NCI-H510A treated with DMSO at 0.1 percent for 48 hours (cell line): ENCODE results near the gene RNF213.
A peak's percentile ranks its signal among the peaks of the same experiment; 100 is the strongest.

ENCODE experiments used
- DNase-seq: peaks from one replicate; lab custom pipeline; 2025; lab: John Stamatoyannopoulos, UW

RNF213 gene

DNA sequence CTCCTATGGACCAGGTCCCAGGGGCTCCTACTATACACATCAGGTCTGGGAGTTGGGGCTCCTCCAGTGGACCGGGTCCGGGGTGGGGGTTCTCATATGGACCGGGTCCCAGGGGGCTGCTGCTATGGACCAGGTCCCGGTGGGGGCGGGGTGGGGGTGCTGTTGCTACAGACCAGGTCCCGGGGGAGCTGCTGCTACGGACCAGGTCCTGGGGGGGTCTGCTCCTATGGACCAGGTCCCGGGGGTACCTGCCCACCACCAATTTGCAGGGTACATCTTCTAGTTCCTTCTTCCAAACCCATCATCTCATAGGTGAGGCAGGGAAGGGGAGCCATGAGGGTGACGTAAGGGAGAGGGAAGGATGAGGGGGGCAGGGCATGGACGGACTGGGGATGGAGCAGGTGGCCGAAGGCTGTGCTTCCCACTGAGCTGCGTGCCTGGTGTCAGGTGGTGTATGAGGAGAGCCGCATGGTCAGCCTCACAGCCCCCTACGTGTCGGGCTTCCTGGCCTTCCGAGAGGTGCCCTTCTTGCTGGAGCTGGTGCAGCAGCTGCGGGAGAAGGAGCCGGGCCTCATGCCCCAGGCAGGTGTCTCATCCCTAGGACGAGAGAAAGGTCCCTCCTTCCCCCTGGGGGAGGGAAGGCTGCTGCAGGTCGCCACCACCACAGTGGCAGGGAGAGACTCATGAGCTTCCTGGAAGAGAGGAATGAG is 160.9 kb downstream of the RNF213 start:
- DNase-seq, result no peak

DNA sequence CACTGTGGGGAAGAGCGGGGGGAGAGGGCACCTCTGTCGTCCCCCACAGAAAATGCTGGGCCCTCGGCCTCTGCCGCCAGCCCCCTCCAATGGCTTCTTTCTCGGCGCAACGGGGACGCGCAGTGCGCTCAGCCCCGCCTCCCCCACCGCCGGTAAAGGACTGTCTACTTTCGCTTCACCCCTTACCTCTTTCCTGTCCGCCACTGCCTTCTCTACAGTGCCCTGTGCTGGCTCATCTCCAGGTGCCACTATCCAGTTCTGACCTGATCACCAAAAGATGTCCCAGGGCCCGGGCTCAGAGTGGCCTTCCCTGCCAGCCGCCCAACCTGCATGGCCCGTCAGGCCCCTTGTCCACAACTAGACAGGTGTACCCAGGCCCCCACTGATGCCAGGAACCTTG is 161.6 kb downstream of the RNF213 start:
- DNase-seq, result no peak

DNA sequence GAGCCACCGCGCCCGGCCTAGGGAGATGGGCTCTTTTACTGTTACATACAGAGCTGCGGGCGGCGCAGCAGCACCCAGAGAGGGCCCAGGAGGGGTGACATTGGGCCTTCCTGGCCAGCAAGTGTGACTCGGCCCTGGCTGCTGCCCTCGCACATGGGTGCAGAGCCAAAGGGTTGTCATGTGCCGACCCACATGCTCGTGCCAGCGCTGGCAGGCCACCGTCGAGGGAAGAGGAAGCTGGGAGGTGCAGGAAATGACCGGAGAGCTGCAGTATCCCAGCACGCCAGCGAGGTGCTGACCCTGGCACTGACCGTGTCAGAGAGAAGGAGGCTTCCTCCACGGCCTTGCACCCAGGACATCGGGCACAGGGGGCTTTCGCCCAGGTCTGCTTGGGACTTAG is 162.3 kb downstream of the RNF213 start:
- no peak for DNase-seq

- no peak for DNase-seq
Observed at GRCh38 chr17:80423536-80424225, 163.0 kb downstream of the RNF213 start.

DNA sequence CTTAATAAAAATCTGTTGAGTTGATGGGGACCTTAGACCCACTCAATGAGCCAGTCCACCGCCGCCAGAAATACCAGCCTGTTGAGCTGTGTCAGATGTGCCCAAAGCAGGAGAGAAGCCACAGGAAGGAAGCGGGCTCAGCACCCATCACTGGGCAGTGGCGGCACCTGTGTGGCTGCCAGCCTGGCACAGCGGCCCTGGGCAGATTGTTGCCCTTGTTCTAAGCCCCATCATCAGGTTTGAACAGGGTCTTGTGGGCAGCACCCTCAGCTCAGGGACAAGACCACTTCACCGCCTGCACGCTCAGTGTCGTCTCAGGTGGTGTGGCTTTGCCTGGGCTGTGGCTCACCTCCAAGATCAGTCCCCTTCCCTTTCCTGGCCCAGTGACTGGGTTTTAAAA is 163.6 kb downstream of the RNF213 start:
- no peak for DNase-seq

- no peak for DNase-seq
Observed at GRCh38 chr17:80424878-80425765, 164.5 kb downstream of the RNF213 start.

GRCh38 chr17:80425835-80426426 is 165.3 kb downstream of the RNF213 start:
- no peak for DNase-seq

DNA sequence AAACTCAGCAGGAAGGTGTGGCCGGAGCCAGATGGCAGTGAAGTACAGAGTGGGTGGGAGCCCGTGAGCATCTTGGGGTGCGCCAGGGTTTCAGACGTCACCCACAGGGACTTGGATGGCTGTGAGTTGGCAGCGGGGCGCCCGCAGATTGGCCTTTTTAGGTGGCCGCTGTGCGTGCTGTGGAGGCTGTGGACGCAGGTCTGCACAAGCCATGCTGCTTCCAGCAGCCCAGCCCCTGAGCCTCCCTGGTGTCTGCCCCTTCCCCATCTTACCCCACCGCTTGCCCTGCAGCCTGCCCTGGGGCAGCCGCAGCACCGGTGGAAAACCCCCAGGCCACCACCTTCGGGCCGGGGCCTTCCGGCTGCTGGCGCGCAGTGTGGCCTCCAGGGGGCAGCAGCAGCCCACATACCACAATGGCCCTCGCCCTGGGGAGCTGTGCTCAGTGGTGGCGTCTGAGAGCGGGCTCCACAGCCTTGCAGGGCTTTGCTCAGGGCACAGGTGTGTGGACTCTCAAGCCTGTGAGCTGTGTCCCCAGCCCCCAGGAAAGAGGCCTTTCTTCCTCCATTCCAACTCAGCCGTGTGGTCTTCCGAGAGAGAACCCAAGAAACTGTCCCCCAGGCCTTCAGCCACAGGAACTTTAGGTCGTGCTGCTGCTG is 166.1 kb downstream of the RNF213 start:
- DNase-seq, result peak; percentile 56

- DNase-seq, result no peak
Observed at GRCh38 chr17:80427366-80428282, 167.0 kb downstream of the RNF213 start.

DNA sequence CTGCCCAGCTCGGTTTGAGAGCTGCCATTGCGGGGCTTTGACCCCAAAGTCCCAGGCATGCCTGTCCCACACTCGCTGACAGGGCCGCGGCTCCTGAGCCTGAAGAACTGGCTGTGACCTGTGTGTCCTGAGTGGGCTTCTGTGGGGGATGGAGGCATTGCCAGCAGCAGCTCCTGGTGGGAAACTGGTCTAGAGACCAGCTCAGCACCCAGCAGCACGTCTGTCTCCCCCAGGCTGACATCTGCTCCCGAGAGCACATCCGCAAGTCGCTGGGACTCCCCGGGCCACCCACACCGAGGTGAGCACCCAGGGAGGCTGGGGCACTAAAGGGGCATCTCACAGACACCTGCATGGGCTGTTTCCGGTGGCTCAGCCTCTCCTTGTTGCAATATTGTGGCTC is 167.7 kb downstream of the RNF213 start:
- DNase-seq, result no peak

DNA sequence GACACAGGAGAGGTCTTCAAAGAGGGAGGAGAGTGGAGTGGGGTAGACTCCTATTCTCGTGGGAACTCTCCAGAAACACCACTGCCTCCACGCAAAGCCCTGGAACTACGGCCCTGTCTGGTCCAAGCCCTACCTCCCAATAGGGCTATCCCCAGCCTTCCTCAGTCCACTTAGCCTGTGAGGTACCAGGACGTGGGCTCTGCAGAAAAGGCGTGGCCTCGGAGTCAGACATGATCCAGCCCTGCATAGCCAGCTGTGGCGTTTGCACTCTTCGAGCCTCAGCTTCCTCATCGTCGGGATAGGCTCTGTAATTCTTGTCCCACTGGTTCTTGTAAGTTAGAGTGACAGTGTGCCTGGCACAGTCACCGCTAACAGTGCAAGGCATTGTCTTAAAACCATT is 168.1 kb downstream of the RNF213 start:
- no peak for DNase-seq

GRCh38 chr17:80429356-80430275 is 169.0 kb downstream of the RNF213 start:
- no peak for DNase-seq

DNA sequence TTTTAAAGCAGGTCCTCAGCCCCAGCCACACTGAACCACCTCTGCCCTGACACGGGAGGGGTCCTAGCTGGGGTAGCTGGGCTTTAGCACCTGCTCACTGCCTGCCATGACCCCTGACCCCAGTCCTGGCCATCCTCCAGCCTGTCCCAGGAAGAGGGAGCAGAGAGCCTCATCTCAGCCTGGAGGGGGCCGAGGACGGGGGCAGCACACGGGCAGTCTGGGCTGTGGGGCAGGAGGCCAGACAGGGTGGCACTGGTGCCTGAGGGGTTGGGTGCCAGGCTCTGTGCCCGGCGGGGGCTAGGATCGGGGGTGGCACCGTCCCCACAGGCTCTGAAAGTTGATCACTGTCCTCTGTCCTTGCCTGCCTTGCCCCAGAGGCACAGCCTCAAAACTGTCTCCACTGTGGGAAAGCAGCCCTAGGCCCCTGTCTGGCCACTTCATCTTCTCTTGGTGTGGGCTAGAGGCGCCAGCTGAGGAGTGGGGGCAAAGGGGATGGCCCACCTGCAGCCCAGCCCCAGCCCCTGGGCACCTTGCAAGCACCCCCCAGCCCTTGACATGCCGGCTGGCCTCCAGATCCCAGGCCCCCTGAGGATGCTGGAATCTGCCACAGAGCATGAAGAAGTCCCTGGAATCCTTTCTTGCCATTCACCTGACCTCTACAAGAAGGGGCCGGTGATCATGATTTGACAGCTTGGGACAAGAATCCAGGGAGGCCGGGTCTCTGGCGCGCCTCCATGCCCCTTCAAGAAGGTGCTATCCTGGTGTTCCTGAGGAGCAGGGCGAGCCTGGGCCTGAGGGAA is 170.0 kb downstream of the RNF213 start:
- no peak for DNase-seq

GRCh38 chr17:80431246-80432195 is 170.9 kb downstream of the RNF213 start:
- DNase-seq, result no peak

DNA sequence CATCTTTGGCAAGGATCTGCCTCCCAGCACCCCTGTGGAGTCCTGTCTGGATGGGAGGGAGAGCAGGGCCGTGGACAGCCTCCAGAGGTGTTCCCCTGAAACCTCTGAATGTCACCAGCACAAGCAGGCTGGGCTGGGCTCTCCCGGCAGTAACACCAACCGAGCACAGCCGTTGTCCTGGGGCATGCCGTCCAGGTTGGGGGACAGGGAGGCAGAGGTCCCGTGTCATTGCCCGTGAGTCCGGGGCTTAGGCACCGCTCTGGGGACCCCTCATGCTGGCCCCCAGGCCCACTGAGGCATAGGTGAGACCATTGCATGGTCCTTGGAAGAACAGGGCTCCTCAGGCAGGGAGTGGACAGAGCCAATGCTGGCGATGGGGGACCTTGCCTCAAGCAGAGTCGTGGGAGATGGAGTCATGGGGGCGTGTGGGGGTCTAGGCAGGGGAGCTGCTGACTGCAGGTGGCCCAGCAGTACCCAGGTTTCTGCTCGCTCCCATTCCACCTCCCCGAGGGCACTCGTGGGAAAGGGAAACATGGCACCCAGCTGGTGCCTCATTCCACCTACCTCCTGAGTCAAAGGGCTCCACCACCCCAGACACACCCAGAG is 171.8 kb downstream of the RNF213 start:
- no peak for DNase-seq

DNA sequence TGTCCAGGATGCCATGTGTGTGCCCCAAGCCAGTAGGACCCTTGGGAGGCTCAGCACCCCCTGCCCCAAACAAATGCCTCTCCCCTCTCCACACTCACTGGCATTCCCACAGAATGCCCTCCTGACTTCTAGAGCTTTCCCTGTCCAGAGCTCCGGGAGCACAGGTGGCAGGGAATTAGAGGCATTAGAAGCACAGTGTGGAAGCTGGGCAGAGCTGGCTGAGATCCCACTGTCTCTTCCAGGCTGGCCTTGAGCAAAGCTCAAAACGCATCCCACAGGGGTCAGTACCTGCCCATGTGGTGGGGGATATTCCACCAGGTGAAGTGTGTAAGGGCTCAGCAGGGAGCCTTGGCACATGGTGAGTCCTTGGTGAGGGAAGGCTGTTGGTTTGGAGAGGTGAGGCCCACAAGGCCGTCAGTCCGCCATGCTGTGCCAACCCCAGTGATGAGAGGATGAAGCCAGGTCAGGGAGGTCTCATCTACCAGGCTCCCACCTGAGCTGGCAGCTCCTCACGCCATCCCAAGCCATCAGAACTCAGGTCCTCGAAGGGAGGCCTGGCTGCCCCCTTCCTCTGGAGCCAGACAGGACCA is 172.4 kb downstream of the RNF213 start:
- no peak for DNase-seq
